H1 (cell line): ENCODE data around the gene MAP6D1. TPM values are rescaled to one million over a fixed set of nuclear protein-coding genes. Genes with fewer than 3 reads are reported as not detected.
A peak's percentile ranks its signal among the peaks of the same experiment; 100 is the strongest.

Experiments used
- CTCF ChIA-PET: fragments of 300-600 bp; sonication (Branson Sonifier 250); formaldehyde crosslinking; loops from one replicate; lab custom pipeline; 2021; ENCODE audit not compliant: partially characterized antibody; lab: Charles Lee
- POLR2A ChIA-PET: fragments of 300-600 bp; sonication (Branson Sonifier 250); formaldehyde crosslinking; loops from one replicate; lab custom pipeline; 2021; ENCODE audit warnings: inconsistent platforms; ENCODE audit not compliant: partially characterized antibody; lab: Charles Lee
- DNase-seq, 2 experiments: peaks; one replicate each; pipeline versions ENCODE4 v3.0.0 to v3.0.0-alpha.2; 2010 to 2022; ENCODE audit warnings: low spot score in 2 of 2, low read depth in 1 of 2, mixed read lengths in 1 of 2
- FAIRE-seq: peaks from 2 replicates; lab custom pipeline; 2011; peaks lifted over from hg19 to GRCh38; lab: Jason Lieb, UNC
- H2AFZ ChIP-seq: 2 replicates; pipeline ENCODE4 v1.8.1; 2012; ENCODE audit warnings: low read length, inconsistent platforms
- H2AK5ac ChIP-seq: 2 replicates; pipeline ENCODE4 v1.6.1; 2013; ENCODE audit warnings: low read depth, low read length
- H2BK120ac ChIP-seq: replicated peaks from 2 replicates; pipeline ENCODE3; 2013; ENCODE audit warnings: low read depth, low read length, inconsistent platforms
- H2BK12ac ChIP-seq: 2 replicates; pipeline ENCODE4 v1.6.1; 2013; ENCODE audit warnings: low read depth, low read length
- H2BK15ac ChIP-seq: 2 replicates; pipeline ENCODE4 v1.6.1; 2013; ENCODE audit warnings: low read length
- H2BK20ac ChIP-seq: 2 replicates; pipeline ENCODE4 v1.6.1; 2013; ENCODE audit warnings: low read length
- H2BK5ac ChIP-seq: 2 replicates; pipeline ENCODE4 v1.6.1; 2013; ENCODE audit warnings: low read depth, low read length
- H3K14ac ChIP-seq: 2 replicates; pipeline ENCODE4 v1.6.1; 2013; ENCODE audit warnings: inconsistent platforms; ENCODE audit not compliant: insufficient read length
- H3K18ac ChIP-seq: 2 replicates; pipeline ENCODE4 v1.6.1; 2013; ENCODE audit warnings: low read length; ENCODE audit errors: extremely low read depth
- H3K23ac ChIP-seq: 2 replicates; pipeline ENCODE4 v1.6.1; 2013; ENCODE audit warnings: inconsistent platforms; ENCODE audit not compliant: insufficient read length
- H3K23me2 ChIP-seq: 2 replicates; pipeline ENCODE4 v1.6.1; 2013; ENCODE audit warnings: low read depth, low read length
- H3K27ac ChIP-seq: 2 replicates; pipeline ENCODE4 v1.6.1; 2011; ENCODE audit warnings: low read depth, low read length, inconsistent platforms
- H3K27me3 ChIP-seq, 4 experiments: replicated peaks in 1 of 4; 1 replicate in 1 of 4; 2 replicates in 3 of 4; pipeline versions ENCODE4 v1.6.1 to v1.8.1; 2011 to 2013; ENCODE audit warnings: low read length in 3 of 4, mild to moderate bottlenecking in 3 of 4, inconsistent platforms in 2 of 4, mixed read lengths in 2 of 4, moderate library complexity in 1 of 4; ENCODE audit not compliant: control insufficient read depth in 3 of 4, insufficient read depth in 3 of 4; ENCODE audit errors: extremely low read depth in 1 of 4
- H3K36me3 ChIP-seq, 4 experiments: 2 replicates each; pipeline versions ENCODE4 v1.6.1 to v1.8.1; 2011 to 2013; ENCODE audit warnings: mild to moderate bottlenecking in 4 of 4, low read length in 3 of 4, moderate library complexity in 2 of 4, control low read depth in 1 of 4, inconsistent platforms in 1 of 4; ENCODE audit not compliant: insufficient read depth in 4 of 4, control insufficient read depth in 2 of 4
- H3K4ac ChIP-seq: replicated peaks from 2 replicates; pipeline ENCODE3; 2013; ENCODE audit warnings: low read length, low read depth, mixed read lengths, inconsistent platforms; ENCODE audit not compliant: insufficient read length
- H3K4me1 ChIP-seq, 4 experiments: replicated peaks in 1 of 4; 1 replicate in 1 of 4; 2 replicates in 3 of 4; pipeline versions ENCODE4 v1.6.1 to v1.8.1; 2011 to 2013; ENCODE audit warnings: low read length in 3 of 4, inconsistent platforms in 2 of 4, mixed read lengths in 1 of 4; ENCODE audit not compliant: insufficient read depth in 4 of 4, control insufficient read depth in 3 of 4
- H3K4me2 ChIP-seq, 2 experiments: 2 replicates each; pipeline versions ENCODE4 v1.6.1 to v1.8.1; 2011 to 2013; ENCODE audit warnings: low read depth in 2 of 2, low read length in 2 of 2, control low read depth in 1 of 2, inconsistent platforms in 1 of 2, mild to moderate bottlenecking in 1 of 2; ENCODE audit not compliant: insufficient read depth in 1 of 2
- H3K4me3 ChIP-seq, 4 experiments: fragments of 200-600, 300-600 bp in 1 of 4; sonication (generic), shearing (Covaris generic), sonication (Bioruptor Twin) in 1 of 4; 2 replicates each; pipeline versions ENCODE4 v1.5.1 to v1.8.1; 2011 to 2016; ENCODE audit warnings: low read length in 4 of 4, low read depth in 3 of 4, control low read depth in 2 of 4, inconsistent platforms in 2 of 4, mild to moderate bottlenecking in 2 of 4, mixed read lengths in 1 of 4, moderate library complexity in 1 of 4; ENCODE audit not compliant: insufficient read depth in 2 of 4; ENCODE audit errors: extremely low read depth in 1 of 4
- H3K56ac ChIP-seq: replicated peaks from 2 replicates; pipeline ENCODE3; 2013; ENCODE audit warnings: low read depth, mild to moderate bottlenecking, mixed read lengths, low read length, inconsistent platforms; ENCODE audit not compliant: insufficient read length
- H3K79me1 ChIP-seq: 2 replicates; pipeline ENCODE4 v1.6.1; 2013; ENCODE audit warnings: low read depth, low read length, control low read depth
- H3K79me2 ChIP-seq, 2 experiments: 2 replicates each; pipeline versions ENCODE4 v1.6.1 to v1.8.1; 2012 to 2013; ENCODE audit warnings: low read length in 2 of 2, mild to moderate bottlenecking in 2 of 2, inconsistent platforms in 1 of 2; ENCODE audit not compliant: insufficient read depth in 2 of 2, control insufficient read depth in 1 of 2
- H3K9ac ChIP-seq, 4 experiments: replicated peaks in 1 of 4; 1 replicate in 1 of 4; 2 replicates in 3 of 4; pipeline versions ENCODE4 v1.6.1 to v1.8.1; 2011 to 2013; ENCODE audit warnings: low read depth in 3 of 4, low read length in 3 of 4, control low read depth in 2 of 4, mild to moderate bottlenecking in 2 of 4, moderate library complexity in 2 of 4, inconsistent platforms in 1 of 4; ENCODE audit errors: extremely low read depth in 1 of 4
- H3K9me3 ChIP-seq, 2 experiments: 2 replicates each; pipeline versions ENCODE4 v1.6.1 to v1.8.1; 2012 to 2013; ENCODE audit warnings: mild to moderate bottlenecking in 2 of 2, moderate library complexity in 2 of 2, control low read depth in 1 of 2, inconsistent platforms in 1 of 2, low read depth in 1 of 2, low read length in 1 of 2, mixed read lengths in 1 of 2; ENCODE audit not compliant: insufficient read depth in 2 of 2
- H4K20me1 ChIP-seq, 2 experiments: replicated peaks in 1 of 2; 2 replicates each; pipeline versions ENCODE3 to v1.8.1; 2011 to 2013; ENCODE audit warnings: inconsistent platforms in 2 of 2, low read length in 2 of 2, mild to moderate bottlenecking in 1 of 2; ENCODE audit not compliant: insufficient read depth in 2 of 2, control insufficient read depth in 1 of 2
- H4K5ac ChIP-seq: 2 replicates; pipeline ENCODE4 v1.6.1; 2013; ENCODE audit warnings: low read length, low read depth, mixed read lengths, inconsistent platforms; ENCODE audit not compliant: insufficient read length
- H4K8ac ChIP-seq: 2 replicates; pipeline ENCODE4 v1.8.0; 2013; ENCODE audit warnings: mild to moderate bottlenecking, moderate library complexity, low read length, inconsistent platforms; ENCODE audit not compliant: insufficient read depth; ENCODE audit errors: extremely low read depth
- H4K91ac ChIP-seq: replicated peaks from 2 replicates; pipeline ENCODE3; 2013; ENCODE audit warnings: low read length, mixed read lengths, inconsistent platforms; ENCODE audit not compliant: insufficient read length
- BACH1 ChIP-seq: IDR thresholded peaks from 2 replicates; pipeline ENCODE4 v1.6.1; 2012; ENCODE audit warnings: low read length, improper control_type of control experiment
- BCL11A ChIP-seq, 2 experiments: IDR thresholded peaks; one replicate each; pipeline ENCODE4 v1.6.1; 2011; ENCODE audit warnings: low read depth in 2 of 2, low read length in 2 of 2, mild to moderate bottlenecking in 2 of 2
- GABPA ChIP-seq: IDR thresholded peaks from 2 replicates; pipeline ENCODE4 v1.6.1; 2011; ENCODE audit warnings: mild to moderate bottlenecking, low read length, moderate library complexity, borderline replicate concordance; ENCODE audit not compliant: insufficient read depth
- GTF2F1 ChIP-seq: IDR thresholded peaks from 2 replicates; pipeline ENCODE4 v1.6.1; 2012; ENCODE audit warnings: low read depth, low read length, improper control_type of control experiment, borderline replicate concordance
- HDAC6 ChIP-seq: IDR thresholded peaks from one replicate; pipeline ENCODE4 v1.7.1; 2012; ENCODE audit warnings: low read depth, mild to moderate bottlenecking, inconsistent platforms, low read length, moderate library complexity
- MAFK ChIP-seq: IDR thresholded peaks from 2 replicates; pipeline ENCODE4 v1.6.1; 2012; ENCODE audit warnings: low read depth, mild to moderate bottlenecking, improper control_type of control experiment, low read length
- MAX ChIP-seq: IDR thresholded peaks from 2 replicates; pipeline ENCODE4 v1.6.1; 2012; ENCODE audit warnings: inconsistent platforms
- NRF1 ChIP-seq: IDR thresholded peaks from 2 replicates; pipeline ENCODE4 v1.6.1; 2011; ENCODE audit warnings: mild to moderate bottlenecking, low read depth, low read length, improper control_type of control experiment
- POLR2AphosphoS5 ChIP-seq: IDR thresholded peaks from 2 replicates; pipeline ENCODE4 v1.6.1; 2011; ENCODE audit warnings: low read depth, low read length
- RFX5 ChIP-seq: IDR thresholded peaks from 2 replicates; pipeline ENCODE4 v1.6.1; 2011; ENCODE audit warnings: low read depth, low read length, improper control_type of control experiment, borderline replicate concordance
- RXRA ChIP-seq: IDR thresholded peaks from 2 replicates; pipeline ENCODE4 v1.6.1; 2011; ENCODE audit warnings: low read depth, mild to moderate bottlenecking, low read length, moderate library complexity; ENCODE audit not compliant: insufficient read depth
- SIRT6 ChIP-seq: IDR thresholded peaks from one replicate; pipeline ENCODE4 v1.7.1; 2012; ENCODE audit warnings: low read length, inconsistent platforms
- SP1 ChIP-seq: IDR thresholded peaks from 2 replicates; pipeline ENCODE4 v1.6.1; 2011; ENCODE audit warnings: low read depth, low read length
- SP2 ChIP-seq: IDR thresholded peaks from 2 replicates; pipeline ENCODE4 v1.6.1; 2012; ENCODE audit warnings: mild to moderate bottlenecking, low read length, inconsistent platforms
- SUZ12 ChIP-seq: fragments of 200-600 bp; sonication (generic); IDR thresholded peaks from 2 replicates; pipeline ENCODE4 v1.6.1; 2012; ENCODE audit warnings: mild to moderate bottlenecking, inconsistent platforms, low read length, moderate library complexity, mixed read lengths
- ZNF274 ChIP-seq: IDR thresholded peaks from 2 replicates; pipeline ENCODE4 v1.7.0; 2012; ENCODE audit warnings: low read length, borderline replicate concordance; ENCODE audit errors: extremely low read depth
- WGBS, 2 experiments: shearing (Covaris generic) in 1 of 2; methylation state at CpG; one replicate each; pipeline versions ENCODE4 v1.1.6 to v1.1.7; 2013 to 2015; ENCODE audit warnings: low lambda C conversion rate in 2 of 2, mixed read lengths in 2 of 2, inconsistent platforms in 1 of 2, low coverage in 1 of 2, missing lambda C conversion rate in 1 of 2; ENCODE audit not compliant: insufficient replicate concordance in 2 of 2, insufficient coverage in 1 of 2, insufficient read length in 1 of 2; ENCODE audit errors: extremely low coverage in 1 of 2, missing lambda C conversion rate in 1 of 2; 5-methylcytosine and 5-hydroxymethylcytosine counted together
- polyA plus RNA-seq, 7 experiments: library from polyadenylated mRNA; depleted of rRNA in 3 of 7; stranded (reverse) in 5 of 7; unstranded in 2 of 7; fragments of >200 nt in 5 of 7; fragments of 200-250 nt in 2 of 7; gene quantifications; 1 replicate in 5 of 7; 2 replicates in 1 of 7; 4 replicates in 1 of 7; pipeline versions ENCODE4 v1.2.1 to v1.2.3, GENCODE V29; 2011 to 2013; ENCODE audit warnings: missing spikeins in 2 of 7, mixed read lengths in 2 of 7
- total RNA-seq: library from RNA; stranded (reverse); fragmentation: NEBNext Ultra II Directional; extraction: Animal tissue kit (Norgen Biotek cat#: 25700); gene quantifications from 2 replicates; pipeline ENCODE4 v1.2.1, GENCODE V29; 2021

MAP6D1 gene
- total and polyA plus RNA-seq, 2 of the 8 experiments (the other 6 are each of a cell fraction or from before 2014, with no cell fraction given) = 4.8 to 5.2 TPM

GRCh38 chr3:183837390-183837789 is 12.0 kb upstream of the MAP6D1 start:
- Histone ChIP-seq H4K8ac (no peak overlapping the region), H3K4ac (no peak overlapping the region), H4K5ac (no peak overlapping the region), H3K4me1 (no peaks in the 10 kb centered on the region), H3K79me2 (no peaks in the 10 kb centered on the region), H3K4me3 (no peak overlapping the region), H3K27me3 (no peaks in the 10 kb centered on the region), H4K20me1 (peaks cover 2 to 3% of the 10 kb centered on the region in 2 experiments), H3K4me2 (no peak overlapping the region), H3K23me2 (no peaks in the 10 kb centered on the region), H3K9ac (no peak overlapping the region), H2AK5ac (no peak overlapping the region), H3K9me3 (no peaks in the 10 kb centered on the region), H3K56ac (no peak overlapping the region), H3K23ac (no peak overlapping the region), H2BK15ac (no peak overlapping the region), H3K36me3 (peaks cover 5 to 39% (median 26%) of the 10 kb centered on the region in 4 experiments; a peak in 7 of 8 replicates), H2BK5ac (0 out of 2 replicates have a peak overlapping the region, but pooled peaks have one; percentile 10), H4K91ac (no peak overlapping the region), H3K18ac (no peak overlapping the region), H2AFZ (no peak overlapping the region), H2BK20ac (no peak overlapping the region), H2BK120ac (no peak overlapping the region), H3K27ac (no peak overlapping the region), H3K79me1 (no peaks in the 10 kb centered on the region), H2BK12ac (no peak overlapping the region), H3K14ac (no peak overlapping the region)
- ChIA-PET CTCF (no interaction called here), POLR2A (interaction anchor here (1.0 kb wide), 1 partner anchor 11 kb away, joined by 4 read pairs; no protein-coding TSS in a partner anchor)
- peak in 1 of 2 experiments; percentile 30 for DNase-seq
- WGBS, 2 experiments = 96% methylated on average over 9 of the region's 9 CpGs; no CpG with 5 or more reads in 1 of the 2 experiments
- no peak for FAIRE-seq
- TF ChIP-seq BCL11A (IDR thresholded peaks at IDR 0.05; ENCODE audit: low read depth in 2 of 2, low read length in 2 of 2) (no peak), MAFK (no peak), SP1 (no peak), ZNF274 (no peak), SIRT6 (no peak), GABPA (no peak), GTF2F1 (no peak), MAX (no peak), POLR2AphosphoS5 (no peak), RXRA (no peak), BACH1 (no peak), SUZ12 (no peak), RFX5 (no peak), NRF1 (no peak), HDAC6 (no peak), SP2 (no peak)
